ENCODE data around the gene CAMK2B. TPM values are rescaled to one million over a fixed set of nuclear protein-coding genes. Genes with fewer than 3 reads are reported as not detected.

CAMK2B gene
- total and polyA plus RNA-seq, 5 donors from 2014 or later = not detected

GRCh38 chr7:44195889-44196288 is 129.5 kb downstream of the CAMK2B start:
- Mint-ChIP-seq H3K27ac (no peak overlapping the region), H3K36me3 (no peaks in the 10 kb centered on the region), H3K9me3 (no peaks in the 10 kb centered on the region), H3K27me3 (peaks cover 45% of the 10 kb centered on the region), H3K4me1 (peaks cover 0 to 5% (median 0%) of the 10 kb centered on the region in 4 donors), H3K4me3 (peak overlapping the region in 1 of 4 donors; percentile 21)
- Histone ChIP-seq H3K27ac (ENCODE audit: insufficient read depth, low read length, poor library complexity, severe bottlenecking) (no peak overlapping the region), H3K36me3 (ENCODE audit: control insufficient read depth, insufficient read depth, low read length) (no peaks in the 10 kb centered on the region), H3K4me1 (ENCODE audit: control insufficient read depth, insufficient read depth, low read length, poor library complexity, severe bottlenecking) (no peaks in the 10 kb centered on the region), H3K27me3 (ENCODE audit: control insufficient read depth, insufficient read depth, low read length) (peaks cover 10% of the 10 kb centered on the region), H3K4me3 (ENCODE audit: low read depth, low read length) (no peak overlapping the region), H3K9me3 (ENCODE audit: control insufficient read depth in 2 of 2, low read length in 2 of 2) (no peaks in the 10 kb centered on the region)
- no peak for ATAC-seq (ENCODE audit: low read depth in 2 of 2)
- DNase-seq = no peak

- Mint-ChIP-seq H3K9me3 (no peaks in the 10 kb centered on the region), H3K4me1 (no peaks in the 10 kb centered on the region), H3K36me3 (no peaks in the 10 kb centered on the region), H3K27ac (no peak overlapping the region), H3K27me3 (peaks cover 43% of the 10 kb centered on the region), H3K4me3 (no peak overlapping the region)
- no peak for DNase-seq
- no peaks in the 10 kb centered on the region for H3K9me3 ChIP-seq (ENCODE audit: control insufficient read depth in 2 of 2, low read length in 2 of 2)
- no peak overlapping the region for H3K27ac ChIP-seq (ENCODE audit: insufficient read depth, low read length, poor library complexity, severe bottlenecking)
- no peaks in the 10 kb centered on the region for H3K4me1 ChIP-seq (ENCODE audit: control insufficient read depth, insufficient read depth, low read length, poor library complexity, severe bottlenecking)
- no peaks in the 10 kb centered on the region for H3K36me3 ChIP-seq (ENCODE audit: control insufficient read depth, insufficient read depth, low read length)
- no peak for ATAC-seq (ENCODE audit: low read depth in 2 of 2)
- no peak overlapping the region for H3K4me3 ChIP-seq (ENCODE audit: low read depth, low read length)
- peaks cover 10% of the 10 kb centered on the region for H3K27me3 ChIP-seq (ENCODE audit: control insufficient read depth, insufficient read depth, low read length)
Measured at GRCh38 chr7:44194562-44195145, 130.7 kb downstream of the CAMK2B start.

GRCh38 chr7:44194069-44194468 is 131.3 kb downstream of the CAMK2B start:
- Histone ChIP-seq H3K27me3 (ENCODE audit: control insufficient read depth, insufficient read depth, low read length) (peaks cover 10% of the 10 kb centered on the region), H3K27ac (ENCODE audit: insufficient read depth, low read length, poor library complexity, severe bottlenecking) (no peak overlapping the region), H3K4me3 (ENCODE audit: low read depth, low read length) (no peak overlapping the region), H3K36me3 (ENCODE audit: control insufficient read depth, insufficient read depth, low read length) (no peaks in the 10 kb centered on the region), H3K4me1 (ENCODE audit: control insufficient read depth, insufficient read depth, low read length, poor library complexity, severe bottlenecking) (no peaks in the 10 kb centered on the region), H3K9me3 (ENCODE audit: control insufficient read depth in 2 of 2, low read length in 2 of 2) (no peaks in the 10 kb centered on the region)
- Mint-ChIP-seq H3K27me3 (peaks cover 42% of the 10 kb centered on the region), H3K36me3 (no peaks in the 10 kb centered on the region), H3K9me3 (no peaks in the 10 kb centered on the region), H3K4me1 (no peaks in the 10 kb centered on the region), H3K27ac (no peak overlapping the region), H3K4me3 (no peak overlapping the region)
- no peak for DNase-seq
- ATAC-seq (ENCODE audit: low read depth in 2 of 2) = no peak

GRCh38 chr7:44193011-44193802 is 132.2 kb downstream of the CAMK2B start:
- no peaks in the 10 kb centered on the region for H3K36me3 ChIP-seq (ENCODE audit: control insufficient read depth, insufficient read depth, low read length)
- H3K9me3 Mint-ChIP-seq = no peaks in the 10 kb centered on the region
- peaks cover 10% of the 10 kb centered on the region for H3K27me3 ChIP-seq (ENCODE audit: control insufficient read depth, insufficient read depth, low read length)
- H3K4me3 Mint-ChIP-seq = no peak overlapping the region
- no peak for ATAC-seq (ENCODE audit: low read depth in 2 of 2)
- no peaks in the 10 kb centered on the region for H3K9me3 ChIP-seq (ENCODE audit: control insufficient read depth in 2 of 2, low read length in 2 of 2)
- no peaks in the 10 kb centered on the region for H3K4me1 Mint-ChIP-seq
- no peaks in the 10 kb centered on the region for H3K36me3 Mint-ChIP-seq
- H3K4me1 ChIP-seq (ENCODE audit: control insufficient read depth, insufficient read depth, low read length, poor library complexity, severe bottlenecking) = no peaks in the 10 kb centered on the region
- no peak overlapping the region for H3K27ac ChIP-seq (ENCODE audit: insufficient read depth, low read length, poor library complexity, severe bottlenecking)
- DNase-seq = no peak
- no peak overlapping the region for H3K4me3 ChIP-seq (ENCODE audit: low read depth, low read length)
- no peak overlapping the region for H3K27ac Mint-ChIP-seq
- peaks cover 42% of the 10 kb centered on the region for H3K27me3 Mint-ChIP-seq

- DNase-seq = no peak
- no peak for ATAC-seq (ENCODE audit: low read depth in 2 of 2)
- Mint-ChIP-seq H3K27ac (no peak overlapping the region), H3K36me3 (no peaks in the 10 kb centered on the region), H3K4me1 (no peaks in the 10 kb centered on the region), H3K4me3 (no peak overlapping the region), H3K9me3 (no peaks in the 10 kb centered on the region), H3K27me3 (peaks cover 31% of the 10 kb centered on the region)
- H3K27ac ChIP-seq (ENCODE audit: insufficient read depth, low read length, poor library complexity, severe bottlenecking) = no peak overlapping the region
- H3K27me3 ChIP-seq (ENCODE audit: control insufficient read depth, insufficient read depth, low read length) = peaks cover 2% of the 10 kb centered on the region
- H3K36me3 ChIP-seq (ENCODE audit: control insufficient read depth, insufficient read depth, low read length) = no peaks in the 10 kb centered on the region
- H3K4me3 ChIP-seq (ENCODE audit: low read depth, low read length) = no peak overlapping the region
- H3K9me3 ChIP-seq (ENCODE audit: control insufficient read depth in 2 of 2, low read length in 2 of 2) = no peaks in the 10 kb centered on the region
- H3K4me1 ChIP-seq (ENCODE audit: control insufficient read depth, insufficient read depth, low read length, poor library complexity, severe bottlenecking) = no peaks in the 10 kb centered on the region
Measured at GRCh38 chr7:44191171-44191570, 134.2 kb downstream of the CAMK2B start.

DNA sequence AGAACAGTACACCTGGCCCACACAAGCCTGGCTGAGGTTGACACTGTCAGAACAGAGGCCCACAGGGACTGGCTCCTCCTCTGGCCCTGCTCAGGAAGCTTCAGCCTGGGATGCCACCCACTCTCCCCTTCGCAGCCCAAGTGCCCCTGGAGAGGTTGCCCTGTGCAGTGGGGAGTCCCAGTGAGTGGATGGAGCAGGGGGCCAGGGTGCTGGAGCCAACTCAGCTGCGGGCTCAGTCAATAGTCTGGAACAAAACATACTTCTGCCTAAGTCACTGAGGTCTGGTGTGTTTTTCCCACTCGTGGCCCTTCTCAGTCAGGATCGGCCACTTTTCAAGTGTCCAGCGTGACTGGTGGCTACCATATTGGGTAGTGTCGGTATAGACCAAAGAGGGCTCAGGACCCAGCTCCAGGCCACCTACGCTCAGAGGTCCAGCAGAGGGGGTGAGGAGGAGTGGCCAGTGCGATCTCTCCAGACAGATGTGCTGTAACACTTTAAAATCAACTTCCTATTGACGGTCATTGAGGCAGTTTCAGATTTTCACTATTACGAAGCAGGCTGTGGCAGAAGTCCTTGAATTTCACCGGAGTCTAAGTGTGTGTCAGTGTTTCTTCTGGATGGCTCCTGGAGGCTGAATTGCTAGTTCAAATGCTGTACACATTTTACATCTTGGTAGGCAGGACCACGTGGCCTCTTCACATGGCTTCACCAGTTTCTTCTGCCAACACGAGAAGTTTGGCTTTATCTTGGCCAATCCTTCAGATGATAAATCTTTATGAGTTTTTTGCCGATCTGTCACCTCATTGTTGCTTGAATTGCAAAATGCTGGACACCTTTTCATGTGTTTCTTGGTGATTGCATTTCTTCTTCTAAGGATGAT is 135.2 kb downstream of the CAMK2B start:
- peaks cover 21% of the 10 kb centered on the region for H3K27me3 Mint-ChIP-seq
- DNase-seq = no peak
- ATAC-seq (ENCODE audit: low read depth in 2 of 2) = no peak
- no peaks in the 10 kb centered on the region for H3K4me1 Mint-ChIP-seq
- no peaks in the 10 kb centered on the region for H3K9me3 Mint-ChIP-seq
- H3K27ac Mint-ChIP-seq = no peak overlapping the region
- H3K9me3 ChIP-seq (ENCODE audit: control insufficient read depth in 2 of 2, low read length in 2 of 2) = no peaks in the 10 kb centered on the region
- no peaks in the 10 kb centered on the region for H3K36me3 ChIP-seq (ENCODE audit: control insufficient read depth, insufficient read depth, low read length)
- no peaks in the 10 kb centered on the region for H3K4me1 ChIP-seq (ENCODE audit: control insufficient read depth, insufficient read depth, low read length, poor library complexity, severe bottlenecking)
- H3K27ac ChIP-seq (ENCODE audit: insufficient read depth, low read length, poor library complexity, severe bottlenecking) = no peak overlapping the region
- H3K36me3 Mint-ChIP-seq = no peaks in the 10 kb centered on the region
- H3K4me3 ChIP-seq (ENCODE audit: low read depth, low read length) = no peak overlapping the region
- peaks cover 2% of the 10 kb centered on the region for H3K27me3 ChIP-seq (ENCODE audit: control insufficient read depth, insufficient read depth, low read length)
- H3K4me3 Mint-ChIP-seq = no peak overlapping the region

DNA sequence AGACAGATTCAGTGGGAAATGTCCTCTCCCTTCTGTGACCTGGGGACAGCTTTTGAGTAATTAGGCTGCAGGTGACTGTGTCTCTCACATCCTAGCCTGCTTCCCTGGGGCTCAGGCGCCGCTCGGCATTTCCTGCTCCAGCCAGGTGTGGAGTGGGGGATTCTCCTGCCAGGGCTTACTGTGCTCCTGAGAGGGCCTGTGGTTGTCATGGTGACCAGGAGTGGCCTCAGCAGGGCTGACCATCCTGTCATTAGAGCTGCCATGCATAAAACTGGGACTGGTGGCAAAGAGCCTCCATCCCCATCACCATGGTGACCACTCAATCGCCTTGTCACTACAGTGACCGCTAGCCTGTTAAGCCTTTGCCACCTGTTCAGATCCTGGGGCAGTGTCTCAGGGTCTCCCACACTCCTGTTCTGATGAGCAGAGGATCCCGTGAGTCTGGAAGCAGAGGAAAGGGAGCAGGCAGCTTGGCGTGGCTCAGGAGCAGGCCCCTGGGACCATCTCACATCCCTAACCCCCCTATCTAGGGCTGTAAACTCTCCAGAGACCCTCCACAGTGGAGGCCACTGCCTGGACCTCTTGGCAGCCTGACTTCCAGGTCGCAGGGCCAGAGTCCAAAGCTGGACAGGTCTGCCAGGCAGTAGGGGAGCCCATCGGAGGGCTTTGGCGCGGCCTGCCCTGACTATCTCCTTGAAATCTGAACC is 136.0 kb downstream of the CAMK2B start, which contains the start of gene GCK:
GCK (minus strand) TSS at position 154 of the 707 bp plus-strand sequence. CDS start 486 bp downstream, outside the sequence.
- Mint-ChIP-seq H3K4me1 (no peaks in the 10 kb centered on the region), H3K9me3 (no peaks in the 10 kb centered on the region), H3K36me3 (no peaks in the 10 kb centered on the region), H3K27ac (peak within 1 kb of the TSS in 1 of 3 donors; percentile 76), H3K27me3 (peaks cover 21% of the 10 kb centered on the region), H3K4me3 (no peak within 1 kb of the TSS)
- H3K4me3 ChIP-seq (ENCODE audit: low read depth, low read length) = no peak within 1 kb of the TSS
- no peak for DNase-seq
- H3K27ac ChIP-seq (ENCODE audit: insufficient read depth, low read length, poor library complexity, severe bottlenecking) = no peak within 1 kb of the TSS
- no peak for ATAC-seq (ENCODE audit: low read depth in 2 of 2)
- H3K27me3 ChIP-seq (ENCODE audit: control insufficient read depth, insufficient read depth, low read length) = peaks cover 2% of the 10 kb centered on the region
- no peaks in the 10 kb centered on the region for H3K4me1 ChIP-seq (ENCODE audit: control insufficient read depth, insufficient read depth, low read length, poor library complexity, severe bottlenecking)
- H3K9me3 ChIP-seq (ENCODE audit: control insufficient read depth in 2 of 2, low read length in 2 of 2) = no peaks in the 10 kb centered on the region
- no peaks in the 10 kb centered on the region for H3K36me3 ChIP-seq (ENCODE audit: control insufficient read depth, insufficient read depth, low read length)

Data from CD4-positive, CD25-positive, alpha-beta regulatory T cell (primary cell).